ENCODE results near the gene IPO13. TPM values are rescaled to one million over a fixed set of nuclear protein-coding genes. Genes with fewer than 3 reads are reported as not detected.

Gene IPO13
- total and polyA plus RNA-seq, 10 of the 15 experiments (the other 5 are each of a cell fraction or from before 2014, with no cell fraction given): 7.1 to 26.6 (median 15.9) TPM

- TF ChIP-seq ZBTB11 (CRISPR knock-in tag; IDR thresholded peaks at IDR 0.05) (peak; percentile 62), HDAC2 (IDR thresholded peaks at IDR 0.05) (no peak), KDM1A (IDR thresholded peaks at IDR 0.05; ENCODE audit: borderline replicate concordance) (no peak), DPF2 (IDR thresholded peaks at IDR 0.05) (peak; percentile 68; the same call in 1 of the 2 replicates), BHLHE40 (IDR thresholded peaks at IDR 0.05; ENCODE audit: borderline replicate concordance in 1 of 2, low read depth in 2 of 2, low read length in 1 of 2) (peak; percentile 57 to 93; a peak in 3 of 4 replicates), ATF3 (IDR thresholded peaks at IDR 0.05; ENCODE audit: borderline replicate concordance, extremely low read depth, low read depth, low read length) (peak; percentile 98), CBFB (IDR thresholded peaks at IDR 0.05; ENCODE audit: low read depth) (peak; percentile 87), MYB (IDR thresholded peaks at IDR 0.05; ENCODE audit: borderline replicate concordance, low read depth, low read length) (0 out of 2 replicates have a peak, but pooled peaks have one; percentile 20), SMARCA5 (IDR thresholded peaks at IDR 0.05) (peak; percentile 67), RB1 (IDR thresholded peaks at IDR 0.05; ENCODE audit: borderline replicate concordance) (peak; percentile 73), ETV6 (conservative IDR thresholded peaks at IDR 0.05 in 1 of 2, IDR thresholded peaks at IDR 0.05 in 1 of 2; ENCODE audit: borderline replicate concordance in 1 of 2, low read depth in 1 of 2) (no peak), ASH2L (IDR thresholded peaks at IDR 0.05; ENCODE audit: borderline replicate concordance, low read depth) (no peak), MYC (IDR thresholded peaks at IDR 0.05; ENCODE audit: insufficient read depth, insufficient read length, insufficient replicate concordance, low read length, severe bottlenecking) (no peak), NKRF (conservative IDR thresholded peaks at IDR 0.05) (peak; percentile 62), SMAD1 (IDR thresholded peaks at IDR 0.05; ENCODE audit: low read depth, partially characterized antibody) (no peak), SUPT20H (IDR thresholded peaks at IDR 0.05; ENCODE audit: borderline replicate concordance, control insufficient read depth, low read depth, low read length) (no peak), SPI1 (IDR thresholded peaks at IDR 0.05; ENCODE audit: borderline replicate concordance, insufficient read depth, low read depth, low read length) (no peak), CTCF (IDR thresholded peaks at IDR 0.05 in 2 of 3, conservative IDR thresholded peaks at IDR 0.05 in 1 of 3; ENCODE audit: control insufficient read depth in 2 of 3, extremely low read depth in 1 of 3, insufficient read depth in 1 of 3, low read depth in 3 of 3, low read length in 3 of 3) (peak in 2 of 3 experiments; percentile 1 to 6; a peak in 1 of 6 replicates)
Observed at GRCh38 chr1:43974443-43975248, 27.9 kb downstream of the IPO13 start, which contains the start of gene ATP6V0B (continued).

All from GM12878 (cell line).